Testis (tissue), 5 donors: ENCODE data around the gene HOXD11. TPM values are rescaled to one million over a fixed set of nuclear protein-coding genes. Genes with fewer than 3 reads are reported as not detected.

Experiments used
- DNase-seq: peaks from one replicate; pipeline ENCODE4 v3.0.0-alpha.2; 2019
- H3K27ac ChIP-seq, 2 donors: fragments of 200-600 bp; sonication (generic); one replicate each; pipeline ENCODE4 v1.5.1; 2019
- H3K27me3 ChIP-seq: fragments of 200-600 bp; sonication (generic); one replicate; pipeline ENCODE4 v1.5.1; 2019
- H3K36me3 ChIP-seq: fragments of 200-600 bp; sonication (generic); one replicate; pipeline ENCODE4 v1.5.1; 2017; ENCODE audit warnings: low read depth; ENCODE audit errors: missing control alignments
- H3K4me1 ChIP-seq: fragments of 200-600 bp; sonication (generic); one replicate; pipeline ENCODE4 v1.5.1; 2019
- H3K4me3 ChIP-seq, 2 donors: fragments of 200-600 bp; sonication (generic); one replicate each; pipeline ENCODE4 v1.5.1; 2017 to 2019
- H3K9me3 ChIP-seq: fragments of 200-600 bp; sonication (generic); one replicate; pipeline ENCODE4 v1.5.1; 2017
- CTCF ChIP-seq, 3 experiments: fragments of 450-650 bp in 2 of 3; fragments of 200-600 bp in 1 of 3; sonication (generic) in 1 of 3; IDR thresholded peaks; one replicate each; pipeline ENCODE4 v1.5.1; 2016 to 2019; ENCODE audit warnings: antibody characterized with exemption in 3 of 3, mild to moderate bottlenecking in 2 of 3, moderate library complexity in 1 of 3
- POLR2A ChIP-seq: fragments of 450-650 bp; IDR thresholded peaks from one replicate; pipeline ENCODE4 v1.6.1; 2017; ENCODE audit warnings: antibody characterized with exemption, mild to moderate bottlenecking, moderate library complexity
- WGBS, 2 donors: methylation state at CpG; one replicate each; pipeline ENCODE4 v1.1.5; 2018; 5-methylcytosine and 5-hydroxymethylcytosine counted together
- intact Hi-C: fragments of 100-400 bp; cut with DNase I; formaldehyde crosslinking; loops from one replicate; pipeline ENCODE4 v1.15.1; 2023; ENCODE audit warnings: low total_unique reads
- long read RNA-seq, 2 donors: transcript quantifications; one replicate each; lab custom pipeline, GENCODE V29; 2026
- polyA plus RNA-seq: library from polyadenylated mRNA; stranded (reverse); fragments of 350-450 nt; fragmentation: Illumina TruSeq; extraction: RNeasy Lipid Tissue Mini Kit (QIAGEN cat#74804); gene quantifications from one replicate; pipeline ENCODE4 v1.2.3, GENCODE V29; 2014; ENCODE audit warnings: low read depth, low replicate concordance; ENCODE audit not compliant: insufficient read depth
- total RNA-seq, 2 donors: library from RNA; depleted of rRNA; stranded (reverse); fragments of >200 nt; gene quantifications; one replicate each; pipeline ENCODE4 v1.2.3, GENCODE V29; 2016

Gene HOXD11
- total RNA-seq (1 to 10 TPM in 1 of 2 donors, under 1 TPM in 1; 0.62 to 1.7 TPM), polyA plus RNA-seq (0.29 TPM)
- long read RNA-seq, donor 1, partial matches to known transcripts = 0 of 1 reads
- long read RNA-seq, donor 1, other reads (novel, unspliced or antisense) = 0 of 1 reads
- long read RNA-seq, donor 2 = 0 reads

GRCh38 chr2:176106581-176107539, at the start of gene HOXD11:
Gene HOXD11, plus strand, starts transcription at chr2:176107280. Its CDS starts 76 bp downstream, at chr2:176107356.
- peaks cover 6% of the 10 kb centered on the region for H3K4me1 ChIP-seq
- no peaks in the 10 kb centered on the region for H3K27me3 ChIP-seq
- TF ChIP-seq CTCF (IDR thresholded peaks at IDR 0.05) (no peak), POLR2A (no peak)
- intact Hi-C loops = no loop called here
- H3K9me3 ChIP-seq = no peaks in the 10 kb centered on the region
- no peak within 1 kb of the TSS for H3K27ac ChIP-seq
- no peaks in the 10 kb centered on the region for H3K36me3 ChIP-seq
- 6% methylated on average over 52 to 79 of the region's 85 CpGs for WGBS, 2 donors
- peak within 1 kb of the TSS; percentile 19 to 23 for H3K4me3 ChIP-seq
- DNase-seq = no peak

- intact Hi-C loops = no loop called here
- H3K27ac ChIP-seq = no peak overlapping the region
- no peak for DNase-seq
- H3K4me3 ChIP-seq = no peak overlapping the region
- H3K36me3 ChIP-seq = no peaks in the 10 kb centered on the region
- peaks cover 17% of the 10 kb centered on the region for H3K4me1 ChIP-seq
- WGBS, 2 donors = 71 to 74% methylated on average over 2 of the region's 2 CpGs
- TF ChIP-seq CTCF (IDR thresholded peaks at IDR 0.05) (no peak), POLR2A (no peak)
- H3K9me3 ChIP-seq = no peaks in the 10 kb centered on the region
- H3K27me3 ChIP-seq = no peaks in the 10 kb centered on the region
These were observed 43.1 kb upstream of the HOXD11 start for GRCh38 chr2:176063958-176064357.

- no peak overlapping the region for H3K27ac ChIP-seq
- TF ChIP-seq CTCF (IDR thresholded peaks at IDR 0.05) (no peak), POLR2A (no peak)
- WGBS, 2 donors = 4 to 11% methylated on average over 21 to 54 of the region's 56 CpGs
- peaks cover 17% of the 10 kb centered on the region for H3K4me1 ChIP-seq
- H3K4me3 ChIP-seq = peak overlapping the region; percentile 9 to 27
- H3K9me3 ChIP-seq = no peaks in the 10 kb centered on the region
- no peak for DNase-seq
- no peaks in the 10 kb centered on the region for H3K36me3 ChIP-seq
- intact Hi-C loops = no loop called here
- H3K27me3 ChIP-seq = no peaks in the 10 kb centered on the region
These were observed 40.2 kb upstream of the HOXD11 start for GRCh38 chr2:176066645-176067588.

GRCh38 chr2:176067589-176068418, 39.3 kb upstream of the HOXD11 start:
- H3K27me3 ChIP-seq = no peaks in the 10 kb centered on the region
- no peak overlapping the region for H3K27ac ChIP-seq
- peak overlapping the region; percentile 9 to 27 for H3K4me3 ChIP-seq
- DNase-seq = no peak
- no peak for TF ChIP-seq POLR2A
- no peak for TF ChIP-seq CTCF (IDR thresholded peaks at IDR 0.05)
- H3K9me3 ChIP-seq = no peaks in the 10 kb centered on the region
- no peaks in the 10 kb centered on the region for H3K36me3 ChIP-seq
- intact Hi-C loops = no loop called here
- 2 to 10% methylated on average over 10 to 37 of the region's 38 CpGs for WGBS, 2 donors
- peaks cover 17% of the 10 kb centered on the region for H3K4me1 ChIP-seq
